ENCODE measurements around the gene LAMC3.

The LAMC3 gene

DNA sequence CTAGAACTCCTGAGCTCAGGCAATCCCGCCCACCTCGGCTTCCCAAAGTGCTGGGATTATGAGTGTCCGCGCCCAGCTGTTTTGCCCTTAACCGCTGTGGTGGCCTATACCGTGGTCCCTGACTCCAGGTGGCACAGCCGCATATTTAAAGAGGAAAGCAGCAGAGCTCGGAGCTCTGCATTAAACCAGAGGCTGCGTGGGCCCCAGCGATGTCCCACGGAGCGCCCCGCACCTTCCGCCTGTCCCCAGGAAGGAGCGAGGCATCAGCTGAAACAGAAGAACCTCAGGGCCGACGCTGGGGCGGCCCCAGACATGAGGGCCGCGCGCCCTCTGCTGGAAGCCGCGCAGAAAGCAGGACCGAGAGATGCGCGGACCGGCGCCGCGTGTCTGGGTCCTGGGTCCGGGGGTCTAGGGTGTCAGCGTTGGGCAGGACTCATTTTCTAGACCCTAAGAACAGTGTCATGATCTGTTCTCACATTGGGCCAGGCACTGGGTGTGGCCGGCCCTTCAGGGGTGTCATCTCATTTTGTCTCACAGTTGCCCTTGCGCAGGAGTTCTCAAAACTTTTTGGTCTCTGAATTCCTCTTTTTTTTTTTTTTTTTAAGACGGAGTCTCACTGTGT is 37.7 kb downstream of the LAMC3 start:
- peak; percentile 77 for DNase-seq (ENCODE audit: low read depth)
- TF ChIP-seq, protein P1, sequence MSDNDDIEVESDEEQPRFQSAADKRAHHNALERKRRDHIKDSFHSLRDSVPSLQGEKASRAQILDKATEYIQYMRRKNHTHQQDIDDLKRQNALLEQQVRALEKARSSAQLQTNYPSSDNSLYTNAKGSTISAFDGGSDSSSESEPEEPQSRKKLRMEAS (IDR thresholded peaks at IDR 0.05; ENCODE audit: low read depth, low read length), result peak; percentile 62
- TF ChIP-seq, protein P2, sequence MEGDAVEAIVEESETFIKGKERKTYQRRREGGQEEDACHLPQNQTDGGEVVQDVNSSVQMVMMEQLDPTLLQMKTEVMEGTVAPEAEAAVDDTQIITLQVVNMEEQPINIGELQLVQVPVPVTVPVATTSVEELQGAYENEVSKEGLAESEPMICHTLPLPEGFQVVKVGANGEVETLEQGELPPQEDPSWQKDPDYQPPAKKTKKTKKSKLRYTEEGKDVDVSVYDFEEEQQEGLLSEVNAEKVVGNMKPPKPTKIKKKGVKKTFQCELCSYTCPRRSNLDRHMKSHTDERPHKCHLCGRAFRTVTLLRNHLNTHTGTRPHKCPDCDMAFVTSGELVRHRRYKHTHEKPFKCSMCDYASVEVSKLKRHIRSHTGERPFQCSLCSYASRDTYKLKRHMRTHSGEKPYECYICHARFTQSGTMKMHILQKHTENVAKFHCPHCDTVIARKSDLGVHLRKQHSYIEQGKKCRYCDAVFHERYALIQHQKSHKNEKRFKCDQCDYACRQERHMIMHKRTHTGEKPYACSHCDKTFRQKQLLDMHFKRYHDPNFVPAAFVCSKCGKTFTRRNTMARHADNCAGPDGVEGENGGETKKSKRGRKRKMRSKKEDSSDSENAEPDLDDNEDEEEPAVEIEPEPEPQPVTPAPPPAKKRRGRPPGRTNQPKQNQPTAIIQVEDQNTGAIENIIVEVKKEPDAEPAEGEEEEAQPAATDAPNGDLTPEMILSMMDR (IDR thresholded peaks at IDR 0.05; ENCODE audit: low read depth, low read length), result peak; percentile 84
- TF ChIP-seq MYC (IDR thresholded peaks at IDR 0.05; ENCODE audit: low read depth, low read length) (peak; percentile 69), POLR2A (IDR thresholded peaks at IDR 0.05; ENCODE audit: extremely low read depth, insufficient read length) (no peak)

DNA sequence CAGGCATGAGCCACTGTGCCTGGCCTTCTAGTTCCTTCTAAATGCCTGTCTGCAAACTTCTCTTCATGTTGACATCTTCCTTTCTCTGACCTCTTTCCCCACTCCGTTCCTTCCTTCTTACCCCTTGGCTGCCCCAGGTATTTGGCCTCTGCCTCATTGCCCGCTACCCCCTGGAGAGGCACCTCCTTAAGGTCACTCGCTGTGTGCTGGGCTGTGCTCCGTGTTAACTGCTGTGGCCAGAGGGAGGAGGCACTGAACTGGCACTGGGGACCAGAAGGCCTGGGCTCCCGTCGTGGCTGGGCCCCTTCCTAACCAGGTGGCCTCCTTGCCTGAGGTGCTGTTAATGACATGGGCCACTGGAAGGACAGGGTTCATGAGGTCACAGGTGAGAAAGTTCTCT is 39.4 kb downstream of the LAMC3 start:
- DNase-seq (ENCODE audit: low read depth), result no peak
- no peak overlapping the region for H3K4me3 ChIP-seq (ENCODE audit: low read depth, low read length)
- TF ChIP-seq, protein P2 (IDR thresholded peaks at IDR 0.05; ENCODE audit: low read depth, low read length), result no peak
- TF ChIP-seq MYC (IDR thresholded peaks at IDR 0.05; ENCODE audit: low read depth, low read length) (no peak), POLR2A (IDR thresholded peaks at IDR 0.05; ENCODE audit: extremely low read depth, insufficient read length) (no peak)
- TF ChIP-seq, protein P1 (IDR thresholded peaks at IDR 0.05; ENCODE audit: low read depth, low read length), result no peak

More for the DNA sequence above, 37.7 kb downstream of the LAMC3 start:
- H3K4me3 ChIP-seq (ENCODE audit: low read depth, low read length), result no peak overlapping the region

DNA sequence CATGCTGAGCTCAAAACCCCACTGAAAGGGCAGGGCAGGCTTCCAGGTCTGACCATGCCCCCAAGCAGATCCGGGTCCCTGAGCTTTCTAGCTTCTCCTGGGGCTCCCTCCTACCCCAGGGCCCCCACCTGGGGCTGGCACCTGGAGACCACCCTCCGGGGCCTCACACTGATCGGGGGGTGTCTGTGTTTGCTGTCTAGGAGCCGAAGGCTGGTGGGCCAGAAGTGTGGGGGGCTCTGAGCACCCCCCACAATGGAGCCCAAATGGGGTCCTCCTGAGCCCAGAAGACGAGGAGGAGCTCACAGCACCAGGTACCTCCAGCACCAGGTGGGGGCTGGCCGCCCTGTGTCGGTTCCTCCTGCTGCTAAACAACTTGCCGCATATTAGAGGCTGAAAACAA is 39.8 kb downstream of the LAMC3 start:
- no peak overlapping the region for H3K4me3 ChIP-seq (ENCODE audit: low read depth, low read length)
- TF ChIP-seq, protein P2 (IDR thresholded peaks at IDR 0.05; ENCODE audit: low read depth, low read length), result no peak
- TF ChIP-seq, protein P1 (IDR thresholded peaks at IDR 0.05; ENCODE audit: low read depth, low read length), result no peak
- TF ChIP-seq POLR2A (IDR thresholded peaks at IDR 0.05; ENCODE audit: extremely low read depth, insufficient read length), result no peak
- DNase-seq (ENCODE audit: low read depth), result no peak

DNA sequence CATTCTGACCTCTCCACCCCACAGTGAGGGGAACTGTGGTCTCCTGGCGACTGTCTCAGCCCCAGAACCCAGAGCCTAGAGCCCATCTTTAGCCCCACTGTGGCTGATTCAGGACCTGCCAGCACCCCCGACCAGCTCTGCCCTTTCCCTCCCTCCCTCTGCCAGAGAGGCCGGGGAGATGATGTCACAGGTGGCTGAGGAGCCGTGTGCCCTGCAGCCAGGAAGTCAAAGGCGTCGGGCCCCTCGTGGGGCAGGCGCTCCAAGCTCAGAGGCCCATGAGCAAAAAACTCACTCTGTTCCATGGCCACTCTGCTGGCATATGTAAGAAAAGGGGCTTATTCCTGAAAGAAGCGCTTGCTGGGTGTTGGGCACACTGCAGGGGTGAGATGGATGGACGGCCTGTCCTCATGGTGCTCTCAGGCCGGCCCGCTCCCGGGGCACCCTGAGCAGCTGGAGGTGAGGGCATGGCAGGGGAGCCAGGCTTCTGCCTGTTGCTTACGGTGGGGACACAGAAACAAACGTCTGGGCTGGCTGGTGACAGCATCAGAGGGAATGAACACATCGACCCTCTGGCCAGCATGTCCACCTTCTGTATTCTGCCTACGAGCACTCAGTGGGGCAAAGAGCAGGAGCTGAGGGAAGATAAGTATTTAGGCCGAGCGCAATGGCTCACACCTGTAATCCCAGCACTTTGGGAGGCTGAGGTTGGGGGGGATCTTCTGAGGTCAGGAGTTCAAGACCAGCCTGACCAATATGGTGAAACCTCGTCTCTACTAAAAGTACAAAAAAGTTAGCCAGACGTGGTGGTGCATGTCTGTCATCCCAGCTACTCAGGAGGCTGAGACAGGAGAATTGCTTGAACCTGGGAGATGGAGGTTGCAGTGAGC is 41.1 kb downstream of the LAMC3 start:
- no peak overlapping the region for H3K4me3 ChIP-seq (ENCODE audit: low read depth, low read length)
- TF ChIP-seq MYC (IDR thresholded peaks at IDR 0.05; ENCODE audit: low read depth, low read length), result no peak
- TF ChIP-seq, protein P1 (IDR thresholded peaks at IDR 0.05; ENCODE audit: low read depth, low read length), result no peak
- no peak for TF ChIP-seq POLR2A (IDR thresholded peaks at IDR 0.05; ENCODE audit: extremely low read depth, insufficient read length)
- TF ChIP-seq, protein P2 (IDR thresholded peaks at IDR 0.05; ENCODE audit: low read depth, low read length), result no peak
- no peak for DNase-seq (ENCODE audit: low read depth)

DNA sequence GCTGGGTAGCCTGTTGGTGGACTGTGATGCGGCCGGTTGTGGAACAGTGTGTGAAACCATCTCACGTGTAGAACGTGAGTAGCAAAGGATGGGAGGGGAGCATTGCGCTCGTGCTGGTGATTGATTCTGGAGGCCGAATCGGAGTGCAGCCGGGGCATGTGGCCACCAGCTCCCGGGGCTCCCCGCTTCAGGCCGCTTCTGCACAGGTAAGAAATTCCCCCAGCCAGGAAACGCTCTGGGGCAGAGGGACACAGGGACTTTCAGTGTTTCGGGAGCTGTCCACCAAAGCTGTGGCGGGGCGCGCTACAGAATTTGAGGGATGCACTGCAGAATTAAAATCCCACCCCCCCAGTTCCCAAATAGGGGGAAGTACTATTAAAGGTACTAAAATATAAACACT is 41.9 kb downstream of the LAMC3 start:
- TF ChIP-seq MYC (IDR thresholded peaks at IDR 0.05; ENCODE audit: low read depth, low read length) (no peak), POLR2A (IDR thresholded peaks at IDR 0.05; ENCODE audit: extremely low read depth, insufficient read length) (no peak)
- TF ChIP-seq, protein P2 (IDR thresholded peaks at IDR 0.05; ENCODE audit: low read depth, low read length), result no peak
- TF ChIP-seq, protein P1 (IDR thresholded peaks at IDR 0.05; ENCODE audit: low read depth, low read length), result no peak
- H3K4me3 ChIP-seq (ENCODE audit: low read depth, low read length), result no peak overlapping the region
- no peak for DNase-seq (ENCODE audit: low read depth)
